ENCODE data around the gene PKMYT1. TPM values are rescaled to one million over a fixed set of nuclear protein-coding genes. Genes with fewer than 3 reads are reported as not detected.

The PKMYT1 gene
- total RNA-seq, 2 experiments from 2014 or later = 144 to 160 TPM

DNA sequence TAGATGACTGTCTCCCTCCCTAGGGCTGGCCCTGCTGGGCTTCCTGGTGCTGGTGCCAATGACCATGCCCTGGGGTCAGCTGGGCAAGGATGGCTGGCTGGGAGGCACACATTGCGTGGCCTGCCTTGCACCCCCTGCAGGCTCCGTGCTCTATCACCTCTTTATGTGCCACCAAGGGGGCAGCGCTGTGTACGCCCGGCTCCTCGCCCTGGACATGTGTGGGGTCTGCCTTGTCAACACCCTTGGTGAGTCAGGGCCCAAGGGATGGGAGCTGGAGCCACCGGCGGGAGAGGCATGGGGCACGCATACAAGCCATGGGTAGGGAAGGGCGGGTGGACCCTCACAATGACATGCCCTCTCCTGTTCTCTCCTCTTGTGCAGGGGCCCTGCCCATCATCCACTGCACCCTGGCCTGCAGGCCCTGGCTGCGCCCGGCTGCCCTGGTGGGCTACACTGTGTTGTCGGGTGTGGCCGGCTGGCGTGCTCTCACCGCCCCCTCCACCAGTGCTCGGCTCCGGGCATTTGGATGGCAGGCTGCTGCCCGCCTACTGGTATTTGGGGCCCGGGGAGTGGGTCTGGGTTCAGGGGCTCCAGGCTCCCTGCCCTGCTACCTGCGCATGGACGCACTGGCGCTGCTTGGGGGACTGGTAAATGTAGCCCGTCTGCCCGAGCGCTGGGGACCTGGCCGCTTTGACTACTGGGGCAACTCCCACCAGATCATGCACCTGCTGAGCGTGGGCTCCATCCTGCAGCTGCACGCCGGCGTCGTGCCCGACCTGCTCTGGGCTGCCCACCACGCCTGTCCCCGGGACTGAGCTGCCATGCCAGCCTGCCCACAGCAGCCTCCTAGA is 8.9 kb downstream of the PKMYT1 start:
- Mint-ChIP-seq H3K27me3 (ENCODE audit: low read depth) (peaks cover 9% of the 10 kb centered on the region), H3K27ac (peak overlapping the region; percentile 68), H3K36me3 (ENCODE audit: low read depth) (peaks cover 26% of the 10 kb centered on the region), H3K4me1 (ENCODE audit: low read depth) (peaks cover 30% of the 10 kb centered on the region), H3K9me3 (ENCODE audit: insufficient read depth) (no peaks in the 10 kb centered on the region), H3K4me3 (peak overlapping the region; percentile 79)
- ATAC-seq (no peak), DNase-seq (no peak)
- ChIA-PET POLR2A (interaction anchor here (2.4 kb wide), 1 partner anchor 10 kb away, joined by 13 read pairs; the partner anchor contains the start of gene PKMYT1), CTCF (interaction anchor here (0.7 to 2.0 kb wide), 3 partner anchors 9 to 32 kb away, joined by 3 to 5 read pairs (median 5); no protein-coding TSS in a partner anchor)

DNA sequence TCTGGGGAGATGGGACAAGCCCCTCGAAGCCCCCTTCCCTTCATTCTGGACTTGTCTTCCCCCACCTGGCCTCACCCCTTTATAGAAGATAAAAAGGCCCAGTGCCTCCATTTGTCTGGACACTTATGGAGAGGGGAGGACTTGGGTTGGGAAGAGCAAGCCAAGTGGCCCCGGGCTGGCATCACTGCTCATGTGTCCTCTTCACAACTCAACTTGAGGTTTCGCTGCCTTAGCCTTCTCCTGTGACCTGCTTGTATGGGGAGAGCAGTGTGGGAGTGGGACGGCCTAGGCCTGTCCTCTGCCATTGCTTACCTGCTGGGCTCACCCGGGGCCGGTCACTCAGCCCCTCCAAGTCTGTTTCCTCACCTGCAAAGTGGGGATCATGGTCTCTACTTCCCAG is 9.7 kb downstream of the PKMYT1 start:
- Mint-ChIP-seq H3K27me3 (ENCODE audit: low read depth) (peaks cover 11% of the 10 kb centered on the region), H3K4me1 (ENCODE audit: low read depth) (peaks cover 37% of the 10 kb centered on the region), H3K4me3 (peak overlapping the region; percentile 79), H3K27ac (peak overlapping the region; percentile 61), H3K36me3 (ENCODE audit: low read depth) (peaks cover 19% of the 10 kb centered on the region), H3K9me3 (ENCODE audit: insufficient read depth) (no peaks in the 10 kb centered on the region)
- CTCF ChIA-PET = interaction anchor here (0.6 to 2.4 kb wide), 8 partner anchors 8 to 88 kb away, joined by 3 to 16 read pairs (median 6); partner anchors contain the start of genes FLYWCH2 and PKMYT1
- POLR2A ChIA-PET = interaction anchor here (0.8 to 2.0 kb wide), 5 partner anchors 9 to 193 kb away, joined by 3 to 30 read pairs (median 4); partner anchors contain the start of gene PKMYT1
- no peak for ATAC-seq
- DNase-seq = no peak

DNA sequence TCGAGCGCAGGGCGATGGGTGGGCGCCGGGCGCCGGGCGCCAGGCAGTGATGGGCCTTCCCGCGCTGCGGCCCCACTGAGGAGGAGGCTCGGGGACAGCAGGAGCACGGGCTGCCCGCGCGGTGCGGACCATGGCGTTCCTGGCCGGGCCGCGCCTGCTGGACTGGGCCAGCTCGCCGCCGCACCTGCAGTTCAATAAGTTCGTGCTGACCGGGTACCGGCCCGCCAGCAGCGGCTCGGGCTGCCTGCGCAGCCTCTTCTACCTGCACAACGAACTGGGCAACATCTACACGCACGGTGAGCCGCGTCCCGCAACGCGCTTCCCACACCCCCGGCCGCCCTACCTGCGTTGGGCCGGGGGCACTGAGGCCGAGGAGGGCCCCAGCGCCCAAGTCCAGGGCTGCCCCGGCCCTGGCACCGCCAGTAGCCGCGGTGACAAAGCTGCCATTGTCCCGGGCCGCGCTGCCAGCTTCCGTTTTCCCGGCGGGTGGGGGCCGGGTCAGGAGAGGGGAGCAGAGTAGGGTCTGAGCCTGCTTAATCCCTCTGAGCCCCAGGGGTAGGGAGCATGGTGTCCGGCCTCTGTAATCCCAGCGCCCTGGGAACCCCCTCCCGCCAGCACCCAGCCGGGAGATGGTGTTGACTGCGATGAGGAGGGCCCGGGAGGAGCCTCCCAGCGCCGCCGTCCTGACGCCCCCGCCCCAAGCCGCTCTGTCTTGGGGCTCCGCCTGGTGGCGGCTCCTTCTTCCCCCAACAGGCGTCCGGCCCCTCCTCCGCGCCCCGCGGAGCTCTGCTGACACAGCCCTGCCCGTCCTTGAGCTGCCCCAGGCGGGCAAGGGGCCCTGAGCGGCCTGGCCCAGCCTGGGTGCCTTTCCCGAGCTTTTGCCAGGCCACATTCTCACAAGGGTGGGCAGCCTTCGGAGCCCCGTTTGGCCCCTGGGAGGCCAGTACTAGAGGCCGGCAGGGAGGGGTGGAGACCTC is 10.4 kb downstream of the PKMYT1 start:
- H3K9me3 Mint-ChIP-seq (ENCODE audit: insufficient read depth) = no peaks in the 10 kb centered on the region
- H3K4me1 Mint-ChIP-seq (ENCODE audit: low read depth) = peaks cover 42% of the 10 kb centered on the region
- ChIA-PET CTCF (interaction anchor here (0.6 to 2.4 kb wide), 8 partner anchors 8 to 87 kb away, joined by 3 to 16 read pairs (median 7); partner anchors contain the start of genes FLYWCH2 and PKMYT1), POLR2A (interaction anchor here (0.6 to 2.0 kb wide), 9 partner anchors 8 to 998 kb away, joined by 3 to 30 read pairs (median 3); partner anchors contain the start of genes PKMYT1 and TBL3)
- peak; percentile 88 for DNase-seq
- H3K27me3 Mint-ChIP-seq (ENCODE audit: low read depth) = peaks cover 14% of the 10 kb centered on the region
- H3K27ac Mint-ChIP-seq = peak overlapping the region; percentile 74
- H3K36me3 Mint-ChIP-seq (ENCODE audit: low read depth) = peaks cover 17% of the 10 kb centered on the region
- peak; percentile 70 for ATAC-seq
- peak overlapping the region; percentile 79 for H3K4me3 Mint-ChIP-seq

DNA sequence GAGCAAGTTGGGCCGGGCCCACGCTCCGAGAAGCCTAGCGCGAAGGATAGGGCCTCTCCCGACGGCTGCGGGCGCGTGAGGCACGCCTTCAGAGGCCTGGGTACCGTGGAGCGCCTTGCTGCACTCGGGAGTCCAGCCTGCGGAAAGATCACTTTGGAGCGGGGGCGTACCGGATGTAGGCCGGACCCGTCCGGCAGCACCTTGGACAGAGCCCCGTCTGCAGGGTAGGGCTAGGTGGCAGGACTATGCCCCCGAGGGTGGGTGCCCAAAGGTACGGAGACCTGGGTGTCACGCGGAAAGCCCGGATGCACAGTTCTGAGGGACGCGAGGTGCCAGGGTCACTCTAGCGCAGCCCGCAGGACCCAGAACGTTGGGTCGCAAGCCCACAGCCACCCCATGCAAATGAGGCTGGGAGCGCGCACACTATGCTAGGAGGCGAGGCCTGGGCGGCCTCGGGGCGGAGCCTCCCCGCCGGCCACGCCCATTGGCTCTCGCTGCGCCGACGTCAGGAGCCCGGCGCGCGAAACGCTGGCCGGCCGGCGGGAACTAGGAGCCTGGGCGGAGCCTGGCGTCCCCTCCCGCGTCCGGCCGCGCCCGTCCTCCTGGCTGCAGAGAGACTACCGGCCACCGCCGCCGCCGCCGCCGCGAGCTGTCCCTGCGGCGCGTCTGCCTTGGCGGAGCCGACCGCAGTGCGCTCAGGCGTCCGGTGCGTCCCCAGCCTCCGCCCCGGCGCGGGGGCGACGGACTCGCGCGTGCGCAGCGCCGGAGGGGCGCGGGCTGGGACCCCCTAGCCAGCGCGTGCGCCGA is 11.3 kb downstream of the PKMYT1 start, which contains the start of gene PAQR4:
PAQR4 (plus strand) TSS at position 611 of the 807 bp plus-strand sequence. CDS start 327 bp downstream, outside the sequence.
- Mint-ChIP-seq H3K9me3 (ENCODE audit: insufficient read depth) (no peaks in the 10 kb centered on the region), H3K4me1 (ENCODE audit: low read depth) (peaks cover 46% of the 10 kb centered on the region), H3K4me3 (peak within 1 kb of the TSS; percentile 79), H3K27me3 (ENCODE audit: low read depth) (peaks cover 19% of the 10 kb centered on the region), H3K36me3 (ENCODE audit: low read depth) (peaks cover 13% of the 10 kb centered on the region), H3K27ac (peak within 1 kb of the TSS; percentile 74)
- peak; percentile 87 for DNase-seq
- POLR2A ChIA-PET = interaction anchor here (0.6 to 2.0 kb wide), 6 partner anchors 9 to 997 kb away, joined by 3 to 30 read pairs (median 6); partner anchors contain the start of genes PKMYT1 and TBL3
- ATAC-seq = peak; percentile 76
- CTCF ChIA-PET = interaction anchor here (0.7 to 2.4 kb wide), 6 partner anchors 9 to 86 kb away, joined by 4 to 16 read pairs (median 8); partner anchors contain the start of genes FLYWCH2 and PKMYT1

DNA sequence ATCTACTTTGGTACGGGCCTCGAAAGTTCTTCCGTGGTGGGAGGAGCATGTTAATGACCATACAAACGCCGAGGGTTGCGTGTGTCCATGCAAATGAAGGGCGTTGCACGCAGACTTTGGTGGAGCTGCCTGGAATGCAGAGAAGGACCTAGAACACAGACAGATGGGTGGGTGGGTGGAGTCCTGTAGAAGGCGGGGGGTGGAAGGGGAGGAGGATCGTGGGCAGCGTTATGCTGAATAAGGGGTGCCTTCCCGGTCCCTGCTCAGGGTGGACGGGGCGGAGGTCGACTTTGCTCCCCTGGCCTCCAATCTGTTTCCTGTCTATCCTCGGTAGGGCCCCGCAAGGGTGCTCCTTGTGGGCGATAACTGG is 11.9 kb downstream of the PKMYT1 start:
- ATAC-seq = no peak
- ChIA-PET POLR2A (interaction anchor here (2.0 kb wide), 1 partner anchor 12 kb away, joined by 16 read pairs; the partner anchor contains the start of gene PKMYT1), CTCF (interaction anchor here (2.4 kb wide), 2 partner anchors 13 to 61 kb away, joined by 13 to 16 read pairs; partner anchors contain the start of gene PKMYT1)
- peak overlapping the region; percentile 75 for H3K4me3 Mint-ChIP-seq
- H3K4me1 Mint-ChIP-seq (ENCODE audit: low read depth) = peaks cover 50% of the 10 kb centered on the region
- H3K9me3 Mint-ChIP-seq (ENCODE audit: insufficient read depth) = no peaks in the 10 kb centered on the region
- H3K27me3 Mint-ChIP-seq (ENCODE audit: low read depth) = peaks cover 23% of the 10 kb centered on the region
- DNase-seq = no peak
- H3K36me3 Mint-ChIP-seq (ENCODE audit: low read depth) = peaks cover 13% of the 10 kb centered on the region
- H3K27ac Mint-ChIP-seq = peak overlapping the region; percentile 72

DNA sequence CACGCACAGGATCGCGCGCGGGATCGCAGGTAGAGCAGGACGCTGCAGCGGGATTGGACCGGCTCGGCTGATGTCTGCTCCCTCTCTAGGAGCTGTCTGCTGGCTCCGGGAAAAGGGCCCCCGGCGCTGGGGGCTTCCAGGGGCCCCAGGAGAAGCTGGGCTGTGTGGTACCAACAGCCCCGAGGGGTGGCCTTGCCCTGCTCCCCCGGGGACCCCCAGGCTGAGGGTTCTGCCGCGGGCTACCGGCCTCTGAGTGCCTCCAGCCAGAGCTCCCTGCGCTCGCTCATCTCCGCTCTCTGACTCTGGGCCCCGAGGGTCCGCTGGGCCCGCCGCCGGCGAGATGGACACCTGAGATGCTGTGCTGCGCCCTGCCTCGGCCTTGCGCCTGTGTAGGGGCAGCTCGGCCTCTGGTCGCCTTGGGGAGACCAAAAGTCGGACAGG is 12.5 kb downstream of the PKMYT1 start:
- no peak overlapping the region for H3K27ac Mint-ChIP-seq
- POLR2A ChIA-PET = interaction anchor here (2.0 kb wide), 1 partner anchor 13 kb away, joined by 16 read pairs; the partner anchor contains the start of gene PKMYT1
- no peaks in the 10 kb centered on the region for H3K9me3 Mint-ChIP-seq (ENCODE audit: insufficient read depth)
- no peak for ATAC-seq
- H3K36me3 Mint-ChIP-seq (ENCODE audit: low read depth) = peaks cover 13% of the 10 kb centered on the region
- CTCF ChIA-PET = no interaction called here
- peaks cover 50% of the 10 kb centered on the region for H3K4me1 Mint-ChIP-seq (ENCODE audit: low read depth)
- no peak overlapping the region for H3K4me3 Mint-ChIP-seq
- DNase-seq = no peak
- H3K27me3 Mint-ChIP-seq (ENCODE audit: low read depth) = peaks cover 26% of the 10 kb centered on the region

DNA sequence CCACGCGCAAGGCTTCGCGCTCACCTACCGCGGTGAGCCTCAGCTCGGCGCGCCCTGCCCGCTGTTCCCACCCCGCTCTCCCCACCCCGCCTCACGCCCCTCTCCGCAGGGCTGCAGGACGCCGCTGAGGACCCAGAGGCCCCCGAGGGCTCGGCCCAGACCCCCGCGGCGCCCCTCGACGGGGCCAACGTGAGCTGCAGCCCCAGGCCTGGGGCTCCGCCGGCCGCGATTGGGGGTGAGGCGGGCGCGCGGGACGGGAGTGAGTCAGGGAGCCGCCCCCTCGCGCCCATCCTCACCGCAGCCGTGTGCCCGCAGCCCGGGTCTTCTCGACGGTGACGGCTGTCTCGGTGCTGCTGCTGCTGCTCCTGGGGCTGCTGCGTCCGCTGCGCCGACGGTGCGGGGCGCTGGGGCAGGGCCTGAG is 13.0 kb downstream of the PKMYT1 start:
- H3K36me3 Mint-ChIP-seq (ENCODE audit: low read depth) = peaks cover 8% of the 10 kb centered on the region
- ChIA-PET POLR2A (interaction anchor here (2.0 kb wide), 1 partner anchor 13 kb away, joined by 16 read pairs; the partner anchor contains the start of gene PKMYT1), CTCF (no interaction called here)
- H3K27ac Mint-ChIP-seq = no peak overlapping the region
- DNase-seq (no peak), ATAC-seq (no peak)
- H3K27me3 Mint-ChIP-seq (ENCODE audit: low read depth) = peaks cover 28% of the 10 kb centered on the region
- H3K4me3 Mint-ChIP-seq = no peak overlapping the region
- no peaks in the 10 kb centered on the region for H3K9me3 Mint-ChIP-seq (ENCODE audit: insufficient read depth)
- H3K4me1 Mint-ChIP-seq (ENCODE audit: low read depth) = peaks cover 48% of the 10 kb centered on the region

DNA sequence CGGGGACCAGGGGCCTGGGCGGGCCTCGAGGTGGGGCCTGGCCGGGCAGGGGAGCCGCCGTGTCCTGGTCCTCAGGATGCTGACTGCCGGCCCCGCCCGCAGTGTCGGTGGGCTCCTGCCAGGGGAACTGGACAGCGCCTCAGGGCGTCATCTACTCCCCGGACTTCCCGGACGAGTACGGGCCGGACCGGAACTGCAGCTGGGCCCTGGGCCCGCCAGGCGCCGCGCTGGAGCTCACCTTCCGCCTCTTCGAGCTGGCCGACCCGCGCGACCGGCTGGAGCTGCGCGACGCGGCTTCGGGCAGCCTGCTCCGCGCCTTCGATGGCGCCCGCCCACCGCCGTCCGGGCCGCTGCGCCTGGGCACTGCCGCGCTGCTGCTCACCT is 13.4 kb downstream of the PKMYT1 start:
- no peak overlapping the region for H3K27ac Mint-ChIP-seq

DNA sequence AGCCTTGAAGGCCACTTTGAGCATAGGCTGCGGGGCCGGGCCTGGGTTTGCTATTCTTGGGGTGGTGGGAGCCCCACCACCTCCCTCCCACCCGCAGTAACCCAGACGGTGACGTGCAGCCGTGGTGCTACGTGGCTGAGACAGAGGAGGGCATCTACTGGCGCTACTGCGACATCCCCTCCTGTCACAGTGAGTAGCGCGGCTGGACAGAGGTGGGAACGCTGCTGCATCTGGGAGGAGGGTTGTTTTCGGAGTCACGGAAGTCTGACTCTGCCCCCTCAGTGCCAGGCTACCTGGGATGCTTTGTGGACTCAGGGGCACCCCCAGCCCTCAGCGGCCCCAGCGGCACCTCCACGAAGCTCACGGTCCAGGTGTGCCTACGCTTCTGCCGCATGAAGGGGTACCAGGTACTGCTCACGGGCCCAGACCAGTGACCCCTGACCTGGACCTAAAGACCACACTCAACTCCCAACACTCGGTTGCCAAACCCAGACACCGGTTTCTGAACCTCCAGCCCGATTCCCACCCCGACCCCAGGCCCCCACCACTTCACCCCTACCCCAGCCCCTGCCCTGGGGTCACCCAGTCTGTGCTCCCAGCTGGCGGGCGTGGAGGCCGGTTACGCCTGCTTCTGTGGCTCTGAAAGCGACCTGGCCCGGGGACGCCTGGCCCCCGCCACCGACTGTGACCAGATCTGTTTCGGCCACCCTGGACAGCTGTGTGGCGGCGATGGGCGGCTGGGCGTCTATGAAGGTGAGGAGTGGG is 14.0 kb downstream of the PKMYT1 start:
- ChIA-PET CTCF (interaction anchor here (0.6 to 2.2 kb wide), 3 partner anchors 12 to 284 kb away, joined by 3 to 10 read pairs (median 3); partner anchors contain the start of gene KCTD5), POLR2A (interaction anchor here (2.0 kb wide), 1 partner anchor 14 kb away, joined by 16 read pairs; the partner anchor contains the start of gene PKMYT1)
- H3K4me3 Mint-ChIP-seq = no peak overlapping the region
- peaks cover 4% of the 10 kb centered on the region for H3K36me3 Mint-ChIP-seq (ENCODE audit: low read depth)
- DNase-seq = no peak
- H3K27me3 Mint-ChIP-seq (ENCODE audit: low read depth) = peaks cover 34% of the 10 kb centered on the region
- H3K27ac Mint-ChIP-seq = no peak overlapping the region
- peaks cover 43% of the 10 kb centered on the region for H3K4me1 Mint-ChIP-seq (ENCODE audit: low read depth)
- H3K9me3 Mint-ChIP-seq (ENCODE audit: insufficient read depth) = no peaks in the 10 kb centered on the region
- ATAC-seq = no peak

More for the DNA sequence above, 13.4 kb downstream of the PKMYT1 start:
- Mint-ChIP-seq H3K36me3 (ENCODE audit: low read depth) (peaks cover 4% of the 10 kb centered on the region), H3K4me3 (no peak overlapping the region), H3K9me3 (ENCODE audit: insufficient read depth) (no peaks in the 10 kb centered on the region), H3K4me1 (ENCODE audit: low read depth) (peaks cover 44% of the 10 kb centered on the region), H3K27me3 (ENCODE audit: low read depth) (peaks cover 32% of the 10 kb centered on the region)
- CTCF ChIA-PET = no interaction called here
- ATAC-seq (no peak), DNase-seq (no peak)
- POLR2A ChIA-PET = interaction anchor here (2.0 kb wide), 1 partner anchor 14 kb away, joined by 16 read pairs; the partner anchor contains the start of gene PKMYT1

Measured in activated CD8-positive, alpha-beta T cell treated with anti-CD3 and anti-CD28 coated beads, Interleukin-2, amount 10 ng/mL, durations not matched to agents 7 days and 5 days (primary cell).